ENCODE measurements around the gene ZMIZ1.

ZMIZ1 gene

DNA sequence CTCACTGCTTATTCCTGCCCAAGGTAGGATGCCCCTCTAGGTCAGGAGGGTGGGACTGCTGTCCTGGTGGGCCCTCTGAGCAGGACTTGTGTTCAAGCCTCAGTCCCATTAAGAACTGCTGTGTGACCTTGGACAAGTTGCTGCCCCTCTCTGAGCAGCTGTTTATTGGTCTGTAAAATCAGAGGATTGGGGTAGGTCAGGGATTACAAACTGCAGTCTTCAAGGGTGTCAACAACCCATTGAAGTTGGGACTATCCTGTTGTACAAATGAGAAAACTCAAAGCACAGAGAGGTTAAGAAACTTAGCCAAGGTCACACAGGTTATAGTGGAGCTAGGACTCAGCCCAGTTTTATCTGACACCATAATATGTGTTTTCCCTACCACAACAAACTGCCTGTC, 55.3 kb downstream of the ZMIZ1 start:
- no peak for DNase-seq

GRCh38 chr10:79125092-79125491, 56.3 kb downstream of the ZMIZ1 start:
- no peak for DNase-seq

DNA sequence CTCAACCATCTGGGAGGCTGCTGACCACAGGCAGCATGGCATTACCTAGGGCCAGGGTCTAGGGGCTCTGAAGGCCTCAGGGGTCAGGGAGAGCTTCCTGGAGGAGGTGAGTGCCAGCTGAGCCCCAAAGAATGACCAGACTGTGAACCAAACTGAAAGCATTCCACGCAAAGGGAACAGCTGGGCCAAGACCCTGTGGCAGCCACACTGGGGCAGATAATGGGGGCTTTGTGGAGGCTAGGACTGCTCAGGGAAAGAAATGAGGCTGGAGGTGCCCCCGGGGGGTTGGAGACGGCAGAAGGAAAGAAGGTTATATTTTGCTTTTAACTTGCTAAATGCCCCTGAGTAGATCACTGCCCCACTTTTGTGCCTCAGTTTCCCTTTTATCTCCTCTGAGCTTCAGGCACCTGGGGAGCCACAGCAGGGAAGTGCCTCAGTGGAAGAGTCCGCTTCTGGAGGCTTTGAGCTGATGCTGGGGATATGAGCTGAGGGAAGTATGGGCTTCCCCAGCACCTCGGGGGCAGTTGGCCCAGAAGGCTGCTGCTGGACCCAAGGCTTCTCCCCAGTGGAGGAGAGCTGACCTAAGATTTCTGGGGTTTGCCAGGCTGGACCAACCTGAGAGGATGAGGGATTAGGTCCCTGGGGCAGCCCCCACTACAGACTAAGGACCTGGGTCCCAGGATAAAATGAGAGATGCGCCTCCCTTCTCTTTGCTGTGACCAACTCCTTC, 57.8 kb downstream of the ZMIZ1 start:
- DNase-seq = no peak

DNA sequence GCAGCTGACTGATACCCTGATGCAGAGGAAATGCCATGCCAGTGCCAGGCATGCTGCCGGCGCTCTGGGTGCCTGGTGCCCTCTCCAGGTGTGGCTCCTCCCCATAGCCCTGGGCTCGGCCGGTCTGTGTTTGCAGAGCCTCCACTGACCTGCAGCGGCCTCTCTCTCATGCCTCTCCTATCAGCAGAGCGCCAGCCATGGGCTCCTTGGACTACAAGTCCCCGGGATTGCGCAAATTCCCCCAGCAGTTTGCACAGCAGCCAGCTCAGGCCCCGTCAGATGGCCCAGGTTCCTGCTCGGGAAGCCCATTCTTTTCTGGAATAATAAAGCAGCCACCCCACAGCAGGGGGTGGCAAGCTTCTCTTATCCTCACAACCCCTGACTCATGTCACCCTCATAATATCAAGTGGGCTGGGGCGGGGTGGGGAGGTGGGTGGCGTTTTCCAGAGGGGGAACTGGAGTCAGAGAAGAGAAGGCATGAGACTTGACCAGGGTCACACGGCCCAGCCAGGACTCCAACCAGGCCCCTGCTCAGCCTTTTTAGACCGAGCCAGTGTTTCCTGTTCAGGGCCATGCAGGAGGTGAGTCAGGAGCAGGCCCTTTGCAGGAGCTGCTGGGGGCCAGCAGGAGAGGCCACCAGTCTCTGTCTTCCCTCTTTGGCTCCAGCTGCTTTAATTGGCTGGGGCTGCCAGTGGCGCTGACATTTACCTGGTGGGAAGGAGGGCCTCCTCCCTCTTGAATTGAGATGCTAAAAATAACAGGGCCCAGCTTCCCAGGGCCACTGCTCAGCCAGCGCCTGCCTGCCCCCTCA, 58.6 kb downstream of the ZMIZ1 start:
- DNase-seq = no peak

DNA sequence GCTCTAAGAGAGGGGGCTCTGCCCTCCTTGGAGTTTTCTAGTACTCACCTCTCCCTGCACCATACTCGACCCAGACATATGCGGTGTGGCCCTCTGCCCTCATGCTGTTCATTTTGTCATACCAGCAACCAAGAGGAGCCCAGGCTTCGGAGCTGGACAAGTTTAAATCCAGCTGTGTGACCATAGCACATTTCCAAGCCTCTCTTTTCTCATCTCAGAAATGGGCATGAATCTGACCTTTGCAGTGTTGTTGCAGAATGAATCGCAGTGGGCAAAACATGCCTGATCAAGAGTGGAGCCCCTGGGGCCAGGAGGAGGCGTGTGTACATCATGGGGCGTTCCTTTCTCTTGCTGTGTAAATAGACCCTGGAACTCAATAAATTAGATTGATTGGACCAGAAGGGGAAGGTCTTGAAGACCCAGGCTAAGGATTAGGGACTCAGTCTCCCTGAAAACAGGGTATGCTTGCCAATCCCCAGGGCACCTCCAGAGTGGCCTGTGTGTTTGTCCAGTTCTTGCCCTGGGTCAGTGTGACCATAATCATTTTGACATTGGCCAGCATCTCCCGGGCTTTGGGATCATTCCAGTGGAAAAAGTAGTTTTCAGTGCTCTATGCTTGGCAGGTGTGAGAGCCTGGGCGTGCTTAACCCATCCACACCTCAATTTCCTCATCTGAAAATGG, 59.6 kb downstream of the ZMIZ1 start:
- no peak for DNase-seq

DNA sequence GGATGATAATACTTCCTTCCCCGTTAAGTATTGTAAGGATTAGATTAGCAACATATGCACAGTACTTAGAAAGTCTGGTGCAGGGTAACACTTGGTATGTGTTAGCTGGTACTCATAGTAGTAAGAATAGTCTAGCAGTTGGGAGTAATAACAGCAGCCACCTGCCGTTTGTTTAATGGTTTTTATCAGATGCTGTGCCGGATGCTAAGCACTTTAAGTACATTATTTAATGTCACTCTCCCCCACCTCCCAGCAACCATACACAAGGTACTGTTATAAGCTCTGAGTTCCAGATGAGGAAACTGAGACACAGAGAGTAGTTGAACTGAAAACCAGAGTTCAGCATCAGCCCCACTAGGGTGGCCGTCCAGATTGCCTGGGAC, 60.1 kb downstream of the ZMIZ1 start:
- no peak for DNase-seq

DNA sequence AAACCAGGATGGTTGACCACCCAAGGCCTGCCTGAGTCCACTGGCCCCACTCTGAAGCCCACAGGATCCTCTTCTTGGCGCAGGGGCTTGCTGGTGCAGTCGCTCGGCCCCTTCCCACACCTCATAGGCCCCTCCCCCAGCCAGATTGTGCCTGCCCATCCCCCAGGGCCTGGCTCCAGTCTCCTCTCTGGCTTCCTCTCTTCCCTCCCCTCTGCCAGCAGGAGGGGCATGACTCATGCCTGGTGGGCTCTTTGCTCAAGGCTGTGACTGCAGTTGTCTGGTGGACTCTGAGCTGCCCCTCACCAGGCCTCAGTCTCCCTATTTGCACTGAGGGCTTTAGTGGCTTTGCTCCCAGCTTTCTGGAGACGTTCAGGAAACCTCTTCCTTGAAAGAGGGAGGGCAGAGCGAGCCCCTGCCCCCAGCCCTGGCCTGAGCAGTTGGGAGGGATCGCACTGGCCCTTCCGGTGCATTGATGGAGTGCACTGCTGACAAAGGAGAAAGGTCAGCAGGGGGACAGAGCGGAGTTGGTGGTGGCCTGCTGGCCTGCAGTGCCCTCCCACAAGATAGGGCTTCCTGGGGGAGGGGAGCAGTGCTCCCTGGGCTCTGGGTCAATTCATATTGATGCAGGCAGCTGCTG, 60.7 kb downstream of the ZMIZ1 start:
- DNase-seq = no peak

GRCh38 chr10:79130255-79130654, 61.5 kb downstream of the ZMIZ1 start:
- DNase-seq = no peak

GRCh38 chr10:79130846-79131245, 62.1 kb downstream of the ZMIZ1 start:
- DNase-seq = no peak

DNA sequence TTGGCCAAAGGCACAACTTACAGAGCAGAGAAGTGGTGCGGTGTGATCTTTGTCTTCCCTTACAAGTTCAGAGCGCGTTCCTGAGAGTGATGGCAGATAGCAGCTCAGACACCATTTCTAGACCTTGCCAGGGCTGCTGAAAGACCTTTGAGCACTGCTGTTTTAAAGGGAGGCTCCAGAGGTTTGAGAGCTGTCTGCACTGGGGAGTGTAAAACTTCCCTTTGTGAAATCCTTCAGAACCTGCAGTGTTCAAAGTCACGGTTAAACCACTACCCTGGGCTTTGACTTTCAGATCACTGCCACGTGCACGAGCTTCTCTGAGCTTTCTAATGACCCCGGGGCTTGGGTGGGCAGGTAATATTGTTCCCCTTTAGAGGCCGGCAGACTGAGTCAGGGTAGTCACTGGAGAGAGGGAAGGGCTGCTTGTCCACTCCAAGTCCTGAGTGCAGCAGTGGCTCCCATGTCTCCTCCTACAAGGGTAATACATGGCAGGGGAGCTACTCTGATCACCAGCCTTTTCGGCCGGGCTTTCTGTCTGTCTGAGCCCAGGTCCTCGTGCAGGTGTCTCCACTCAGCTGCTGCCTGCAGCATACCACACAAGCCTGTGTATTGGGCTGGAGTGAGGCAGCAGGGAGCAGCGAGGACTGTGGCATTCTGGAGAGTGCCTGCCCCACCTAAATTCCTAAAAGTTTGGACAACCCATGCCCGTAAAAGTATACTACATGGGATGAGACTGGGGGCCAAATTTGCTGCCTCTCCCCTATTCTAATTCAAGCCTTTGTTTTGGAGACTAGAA, 63.3 kb downstream of the ZMIZ1 start:
- no peak for DNase-seq

DNA sequence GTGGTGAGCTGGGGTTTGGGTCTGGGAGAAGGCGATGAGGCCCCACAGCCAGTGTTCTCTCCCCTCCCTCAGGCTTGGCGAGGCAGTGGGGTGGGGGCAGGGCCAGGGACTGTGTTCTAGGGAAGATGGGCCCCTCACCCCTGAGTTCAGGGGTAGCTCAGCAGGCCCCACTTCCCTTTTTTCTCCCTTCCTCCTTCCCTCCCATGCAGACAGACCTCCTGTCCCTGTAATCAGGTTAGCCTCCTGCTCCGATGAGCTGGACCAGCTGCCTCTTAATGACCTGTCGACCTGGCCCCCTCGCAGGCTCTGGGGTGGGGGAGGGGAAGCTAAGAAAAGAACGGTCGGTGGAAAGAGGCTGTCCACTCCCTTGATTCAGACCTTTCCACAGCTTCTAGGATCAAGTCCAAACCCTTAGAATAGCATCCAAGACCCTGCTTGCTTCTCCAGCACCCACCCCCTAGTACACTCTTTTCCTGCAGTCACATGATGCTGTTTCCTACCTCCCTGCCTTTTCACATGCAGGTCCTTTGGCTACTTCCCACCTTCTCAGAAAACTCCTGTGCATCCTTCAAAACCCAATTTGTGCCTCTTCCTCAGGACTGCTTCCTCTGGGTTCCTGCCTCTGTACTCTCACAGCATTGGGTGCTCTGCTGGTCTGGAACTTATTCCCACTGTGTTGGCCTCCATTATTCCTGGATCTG, 64.1 kb downstream of the ZMIZ1 start:
- DNase-seq = no peak

DNA sequence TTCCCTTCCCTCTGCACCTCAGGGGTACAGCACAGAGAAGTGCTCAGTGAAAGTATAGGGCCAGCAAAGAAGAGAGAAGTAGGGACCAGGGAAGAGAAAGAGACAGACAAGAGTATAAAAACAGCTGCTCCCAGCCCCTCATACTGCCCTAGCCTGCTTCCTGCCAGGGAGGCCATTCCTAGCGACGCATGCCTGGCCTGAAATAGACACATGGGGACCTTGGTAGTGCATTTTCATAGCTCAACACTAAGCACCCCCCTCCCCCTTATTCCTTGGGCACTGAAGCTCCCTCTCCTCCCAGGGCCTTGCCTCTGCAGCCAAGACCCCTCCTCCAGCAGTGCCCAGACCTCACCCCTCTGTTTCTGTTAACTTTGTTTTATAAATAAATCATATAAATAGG, 64.7 kb downstream of the ZMIZ1 start:
- no peak for DNase-seq

DNA sequence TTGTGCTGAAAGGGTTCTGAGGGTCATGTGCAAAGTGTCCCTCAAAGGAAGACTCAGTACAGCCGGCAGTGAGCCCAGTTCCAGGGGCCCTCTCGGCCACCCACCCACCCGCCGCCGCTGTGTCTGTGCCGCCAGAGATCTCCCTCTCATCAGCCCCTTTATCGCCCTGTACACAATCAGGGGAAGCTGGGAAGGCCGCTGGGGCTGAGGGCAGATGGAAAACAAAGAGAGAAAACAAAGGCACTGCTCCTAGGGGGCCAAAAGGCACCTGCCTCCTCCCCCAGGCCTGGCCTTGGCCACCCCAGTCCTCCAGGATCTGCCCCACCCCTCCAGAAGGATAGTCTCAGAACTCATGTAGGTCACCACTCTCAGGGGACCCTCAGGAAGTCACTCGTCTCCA, 67.0 kb downstream of the ZMIZ1 start:
- no peak for DNase-seq

GRCh38 chr10:79136236-79137005, 67.7 kb downstream of the ZMIZ1 start:
- no peak for DNase-seq

- DNase-seq = no peak
Observed at GRCh38 chr10:79137300-79137756, 68.6 kb downstream of the ZMIZ1 start.

GRCh38 chr10:79137826-79138225, 69.1 kb downstream of the ZMIZ1 start:
- DNase-seq = peak; percentile 51

GRCh38 chr10:79138449-79139123, 69.8 kb downstream of the ZMIZ1 start:
- no peak for DNase-seq

- no peak for DNase-seq
Observed at GRCh38 chr10:79139124-79139835, 70.5 kb downstream of the ZMIZ1 start.

DNA sequence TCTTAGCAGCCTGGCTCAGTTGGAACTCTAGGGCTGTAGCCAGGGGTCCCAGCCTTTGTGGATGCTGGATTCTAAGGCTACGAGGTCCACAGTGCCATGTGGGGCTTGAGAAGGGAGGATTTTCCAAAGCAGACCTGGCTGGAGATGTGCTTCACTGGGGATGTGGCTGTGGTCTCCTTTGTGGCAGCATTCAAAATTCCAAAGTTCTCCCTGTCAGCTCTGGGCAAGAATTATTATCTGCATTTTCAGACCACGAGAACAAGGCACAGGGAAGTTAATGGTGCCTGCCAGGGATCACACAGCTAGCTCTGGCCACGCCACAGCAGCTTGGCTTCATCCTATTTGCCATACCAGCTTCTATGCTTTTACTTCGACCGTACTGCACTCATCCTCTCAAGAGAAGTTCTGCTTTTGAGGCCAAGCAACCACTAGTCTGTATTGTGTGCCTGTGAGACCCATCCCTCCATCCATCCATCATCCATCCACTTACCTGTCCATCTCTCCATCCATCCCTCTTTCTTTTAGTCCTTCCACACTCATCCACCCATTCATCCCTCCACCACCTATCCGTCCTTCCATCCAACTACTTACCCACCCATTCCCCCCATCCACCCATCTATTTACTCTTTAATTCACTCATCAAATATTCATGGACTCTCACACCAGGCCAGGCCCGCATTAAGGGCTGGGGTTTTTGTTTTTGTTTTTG, 71.5 kb downstream of the ZMIZ1 start:
- DNase-seq = no peak

All from CD4-positive, alpha-beta T cell treated with Interleukin-21 for 1 hour (primary cell).